Smooth muscle cell (in vitro differentiated cells): ENCODE data around the gene NPPA. TPM values are rescaled to one million over a fixed set of nuclear protein-coding genes. Genes with fewer than 3 reads are reported as not detected.

Experiments used
- DNase-seq: peaks from one replicate; lab custom pipeline; 2025; ENCODE audit not compliant: unreplicated experiment; lab: John Stamatoyannopoulos, UW
- H2AFZ ChIP-seq: fragments of 200-600 bp; sonication (generic); 2 replicates; pipeline ENCODE4 v1.6.0; 2016; ENCODE audit warnings: antibody characterized with exemption, low read depth, mild to moderate bottlenecking
- H3F3A ChIP-seq: fragments of 200-600 bp; sonication (generic); 2 replicates; pipeline ENCODE4 v1.6.0; 2017; ENCODE audit warnings: antibody characterized with exemption, low read depth
- H3K27ac ChIP-seq: fragments of 200-600 bp; sonication (generic); 2 replicates; pipeline ENCODE4 v1.5.1; 2016; ENCODE audit warnings: low read depth, mild to moderate bottlenecking
- H3K27me3 ChIP-seq: fragments of 200-600 bp; sonication (generic); 2 replicates; pipeline ENCODE4 v1.6.1; 2016; ENCODE audit warnings: low read depth, mild to moderate bottlenecking
- H3K36me3 ChIP-seq: fragments of 200-600 bp; sonication (generic); 2 replicates; pipeline ENCODE4 v1.5.1; 2016; ENCODE audit warnings: low read depth
- H3K4me1 ChIP-seq: fragments of 200-600 bp; sonication (generic); 2 replicates; pipeline ENCODE4 v1.5.1; 2016; ENCODE audit warnings: low read depth
- H3K4me2 ChIP-seq: fragments of 200-600 bp; sonication (generic); 2 replicates; pipeline ENCODE4 v1.6.0; 2016; ENCODE audit warnings: mild to moderate bottlenecking
- H3K4me3 ChIP-seq: fragments of 200-600 bp; sonication (generic); 2 replicates; pipeline ENCODE4 v1.5.1; 2016; ENCODE audit warnings: mild to moderate bottlenecking
- H3K79me2 ChIP-seq: fragments of 200-600 bp; sonication (generic); 2 replicates; pipeline ENCODE4 v1.6.0; 2016; ENCODE audit warnings: low read depth, mild to moderate bottlenecking
- H3K9ac ChIP-seq: fragments of 200-600 bp; sonication (generic); 2 replicates; pipeline ENCODE4 v1.6.0; 2016; ENCODE audit warnings: low read depth
- H3K9me3 ChIP-seq: fragments of 200-600 bp; sonication (generic); replicated peaks from 2 replicates; pipeline ENCODE4 v1.5.1; 2016; ENCODE audit warnings: low read depth
- H4K20me1 ChIP-seq: fragments of 200-600 bp; sonication (generic); 2 replicates; pipeline ENCODE4 v1.6.0; 2016; ENCODE audit warnings: low read depth
- CTCF ChIP-seq: fragments of 200-600 bp; sonication (generic); IDR thresholded peaks from 2 replicates; pipeline ENCODE4 v1.5.1; 2017; ENCODE audit warnings: borderline replicate concordance, mild to moderate bottlenecking, antibody characterized with exemption; ENCODE audit not compliant: insufficient read depth, poor library complexity, severe bottlenecking
- WGBS: methylation state at CpG from one replicate; pipeline ENCODE4 v1.1.7; 2016; ENCODE audit warnings: low lambda C conversion rate; 5-methylcytosine and 5-hydroxymethylcytosine counted together
- polyA plus RNA-seq: library from polyadenylated mRNA; unstranded; fragments of >200 nt; fragmentation: Nextera tagmentation; extraction: Ambion mirVana; gene quantifications from 2 replicates; pipeline ENCODE4 v1.2.1, GENCODE V29; 2016
- total RNA-seq: library from RNA; depleted of rRNA; stranded (reverse); fragments of >200 nt; gene quantifications from 2 replicates; pipeline ENCODE4 v1.2.3, GENCODE V29; 2014

Gene NPPA
- total and polyA plus RNA-seq, 2 experiments from 2014 or later: 0.48 TPM; not detected in 1

GRCh38 chr1:11855430-11855829 lies 7.8 kb upstream of the NPPA start:
- H3K36me3 ChIP-seq: no peaks in the 10 kb centered on the region
- peaks cover 29% of the 10 kb centered on the region for H3K27me3 ChIP-seq
- H2AFZ ChIP-seq: no peak overlapping the region
- no peaks in the 10 kb centered on the region for H3K79me2 ChIP-seq
- H3K4me3 ChIP-seq: no peak overlapping the region
- no peaks in the 10 kb centered on the region for H3F3A ChIP-seq
- H3K4me2 ChIP-seq: no peak overlapping the region
- TF ChIP-seq CTCF: no peak
- H3K4me1 ChIP-seq: no peaks in the 10 kb centered on the region
- H3K27ac ChIP-seq: no peak overlapping the region
- no peak overlapping the region for H3K9ac ChIP-seq
- 87% methylated on average over 8 of the region's 8 CpGs for WGBS
- no peaks in the 10 kb centered on the region for H3K9me3 ChIP-seq
- no peaks in the 10 kb centered on the region for H4K20me1 ChIP-seq
- no peak for DNase-seq

- no peaks in the 10 kb centered on the region for H3K9me3 ChIP-seq
- H3K79me2 ChIP-seq: no peaks in the 10 kb centered on the region
- H3F3A ChIP-seq: no peaks in the 10 kb centered on the region
- H3K36me3 ChIP-seq: no peaks in the 10 kb centered on the region
- no peaks in the 10 kb centered on the region for H4K20me1 ChIP-seq
- H2AFZ ChIP-seq: no peak overlapping the region
- no peak overlapping the region for H3K4me3 ChIP-seq
- no peak overlapping the region for H3K9ac ChIP-seq
- H3K27me3 ChIP-seq: peaks cover 29% of the 10 kb centered on the region
- 77% methylated on average over 8 of the region's 8 CpGs for WGBS
- no peak for DNase-seq
- H3K4me1 ChIP-seq: no peaks in the 10 kb centered on the region
- no peak overlapping the region for H3K27ac ChIP-seq
- no peak overlapping the region for H3K4me2 ChIP-seq
- TF ChIP-seq CTCF: no peak
Measured at GRCh38 chr1:11854519-11854918, 6.9 kb upstream of the NPPA start.

GRCh38 chr1:11851180-11851579 lies 3.6 kb upstream of the NPPA start:
- TF ChIP-seq CTCF: no peak
- Histone ChIP-seq H3K9ac (no peak overlapping the region), H3K36me3 (no peaks in the 10 kb centered on the region), H3K4me1 (no peaks in the 10 kb centered on the region), H3K4me2 (no peak overlapping the region), H3K27ac (no peak overlapping the region), H3K27me3 (no peaks in the 10 kb centered on the region), H3F3A (no peaks in the 10 kb centered on the region), H3K79me2 (no peaks in the 10 kb centered on the region), H4K20me1 (no peaks in the 10 kb centered on the region), H3K4me3 (no peak overlapping the region), H3K9me3 (no peaks in the 10 kb centered on the region), H2AFZ (no peak overlapping the region)
- no peak for DNase-seq
- 88% methylated on average over 7 of the region's 7 CpGs for WGBS

GRCh38 chr1:11850156-11850555 lies 2.6 kb upstream of the NPPA start:
- Histone ChIP-seq H3K27me3 (no peaks in the 10 kb centered on the region), H3F3A (no peaks in the 10 kb centered on the region), H3K79me2 (no peaks in the 10 kb centered on the region), H3K9me3 (no peaks in the 10 kb centered on the region), H3K27ac (no peak overlapping the region), H3K4me1 (no peaks in the 10 kb centered on the region), H2AFZ (no peak overlapping the region), H3K9ac (no peak overlapping the region), H3K36me3 (no peaks in the 10 kb centered on the region), H3K4me3 (no peak overlapping the region), H3K4me2 (no peak overlapping the region), H4K20me1 (peaks cover 9% of the 10 kb centered on the region)
- TF ChIP-seq CTCF: no peak
- DNase-seq: no peak
- 84% methylated on average over 11 of the region's 11 CpGs for WGBS
